Loucy (cell line): Measurements from ENCODE around the gene ACSF2.

Experiments
- H2AFZ ChIP-seq: fragments of 200-600 bp; sonication (generic); 2 replicates; pipeline ENCODE4 v1.6.0; 2016; ENCODE audit warnings: antibody characterized with exemption, mild to moderate bottlenecking, low read length, moderate library complexity
- H3F3A ChIP-seq: fragments of 200-600 bp; 2 replicates; pipeline ENCODE4 v1.6.0; 2016; ENCODE audit warnings: antibody characterized with exemption, low read depth, mild to moderate bottlenecking
- H3K27me3 ChIP-seq: fragments of 200-600 bp; sonication (generic); 2 replicates; pipeline ENCODE4 v1.6.1; 2014; ENCODE audit warnings: low read length, mild to moderate bottlenecking; ENCODE audit not compliant: insufficient read depth, poor library complexity, severe bottlenecking
- H3K36me3 ChIP-seq: fragments of 200-600 bp; sonication (generic); 2 replicates; pipeline ENCODE4 v1.6.1; 2016; ENCODE audit warnings: low read length; ENCODE audit not compliant: insufficient read depth
- H3K4me1 ChIP-seq: fragments of 200-600 bp; sonication (generic); 2 replicates; pipeline ENCODE4 v1.5.1; 2014; ENCODE audit warnings: low read length, mild to moderate bottlenecking; ENCODE audit not compliant: insufficient read depth, poor library complexity, severe bottlenecking
- H3K4me2 ChIP-seq: fragments of 200-600 bp; sonication (generic); 2 replicates; pipeline ENCODE4 v1.6.0; 2014; ENCODE audit warnings: antibody characterized with exemption, low read length, low read depth, mild to moderate bottlenecking; ENCODE audit not compliant: poor library complexity, severe bottlenecking
- H3K4me3 ChIP-seq: fragments of 200-600 bp; sonication (generic); 2 replicates; pipeline ENCODE4 v1.5.1; 2014; ENCODE audit warnings: low read length, mild to moderate bottlenecking, mixed read lengths; ENCODE audit not compliant: poor library complexity, severe bottlenecking
- H3K79me2 ChIP-seq: fragments of 200-600 bp; sonication (generic); 2 replicates; pipeline ENCODE4 v1.6.1; 2014; ENCODE audit warnings: low read length; ENCODE audit not compliant: insufficient read depth
- H3K9ac ChIP-seq: fragments of 200-600 bp; sonication (generic); 2 replicates; pipeline ENCODE4 v1.6.0; 2014; ENCODE audit warnings: mild to moderate bottlenecking, low read depth, low read length, moderate library complexity; ENCODE audit not compliant: poor library complexity, severe bottlenecking
- H3K9me2 ChIP-seq: fragments of 200-600 bp; sonication (generic); replicated peaks from 2 replicates; pipeline ENCODE4 v1.6.1; 2016; ENCODE audit warnings: low read depth, low read length, mixed read lengths
- H3K9me3 ChIP-seq: fragments of 200-600 bp; sonication (generic); 2 replicates; pipeline ENCODE4 v1.6.1; 2014; ENCODE audit warnings: mild to moderate bottlenecking, antibody characterized with exemption, low read length, low read depth; ENCODE audit not compliant: insufficient read depth
- H4K20me1 ChIP-seq: fragments of 200-600 bp; sonication (generic); 2 replicates; pipeline ENCODE4 v1.6.0; 2014; ENCODE audit warnings: antibody characterized with exemption, low read length, mild to moderate bottlenecking; ENCODE audit not compliant: insufficient read depth, poor library complexity, severe bottlenecking
- CTCF ChIP-seq: fragments of 200-600 bp; sonication (generic); conservative IDR thresholded peaks from 2 replicates; pipeline ENCODE4 v1.5.1; 2014; ENCODE audit warnings: mild to moderate bottlenecking, antibody characterized with exemption, low read length
- EZH2phosphoT487 ChIP-seq: fragments of 200-600 bp; IDR thresholded peaks from 2 replicates; pipeline ENCODE4 v1.6.1; 2018; ENCODE audit warnings: antibody characterized with exemption, mild to moderate bottlenecking, moderate library complexity, borderline replicate concordance

The ACSF2 gene

GRCh38 chr17:50488880-50489279, 62.9 kb downstream of the ACSF2 start:
- TF ChIP-seq CTCF, result no peak
- TF ChIP-seq EZH2phosphoT487, result no peak
- Histone ChIP-seq H2AFZ (no peak overlapping the region), H3K79me2 (no peaks in the 10 kb centered on the region), H3K4me1 (no peaks in the 10 kb centered on the region), H3F3A (no peaks in the 10 kb centered on the region), H3K9ac (no peak overlapping the region), H3K36me3 (peaks cover 13% of the 10 kb centered on the region; the same call in 1 of the 2 replicates), H3K9me2 (no peaks in the 10 kb centered on the region), H4K20me1 (no peaks in the 10 kb centered on the region), H3K9me3 (no peaks in the 10 kb centered on the region), H3K4me3 (no peak overlapping the region), H3K4me2 (no peak overlapping the region), H3K27me3 (no peaks in the 10 kb centered on the region)

- Histone ChIP-seq H3K9ac (no peak overlapping the region), H2AFZ (no peak overlapping the region), H3K9me2 (no peaks in the 10 kb centered on the region), H3K4me2 (no peak overlapping the region), H3K36me3 (no peaks in the 10 kb centered on the region), H3K4me3 (no peak overlapping the region), H4K20me1 (no peaks in the 10 kb centered on the region), H3K79me2 (no peaks in the 10 kb centered on the region), H3K27me3 (no peaks in the 10 kb centered on the region), H3K4me1 (no peaks in the 10 kb centered on the region), H3F3A (no peaks in the 10 kb centered on the region), H3K9me3 (no peaks in the 10 kb centered on the region)
- TF ChIP-seq CTCF (no peak), EZH2phosphoT487 (no peak)
Observed at GRCh38 chr17:50491505-50491904, 65.5 kb downstream of the ACSF2 start.

GRCh38 chr17:50492214-50492613, 66.2 kb downstream of the ACSF2 start:
- Histone ChIP-seq H3K79me2 (no peaks in the 10 kb centered on the region), H3K36me3 (no peaks in the 10 kb centered on the region), H3K4me2 (no peak overlapping the region), H3K4me1 (no peaks in the 10 kb centered on the region), H3K9ac (no peak overlapping the region), H3K9me3 (no peaks in the 10 kb centered on the region), H3K27me3 (no peaks in the 10 kb centered on the region), H3F3A (no peaks in the 10 kb centered on the region), H3K9me2 (no peaks in the 10 kb centered on the region), H3K4me3 (no peak overlapping the region), H4K20me1 (no peaks in the 10 kb centered on the region), H2AFZ (no peak overlapping the region)
- TF ChIP-seq EZH2phosphoT487, result no peak
- no peak for TF ChIP-seq CTCF
